ENCODE results near the gene UNC13A.

UNC13A gene

GRCh38 chr19:17681505-17682125 lies 6.5 kb downstream of the UNC13A start:
- DNase-seq = peak; percentile 89
- Mint-ChIP-seq H3K27ac (no peak overlapping the region), H3K4me3 (no peak overlapping the region), H3K4me1 (no peaks in the 10 kb centered on the region), H3K9me3 (no peaks in the 10 kb centered on the region), H3K27me3 (ENCODE audit: low read depth, poor library complexity) (peaks cover 97% of the 10 kb centered on the region), H3K36me3 (ENCODE audit: low read depth) (no peaks in the 10 kb centered on the region)
- no peak for TF ChIP-seq CTCF (IDR thresholded peaks at IDR 0.05)

- peak; percentile 64 for DNase-seq
- no peaks in the 10 kb centered on the region for H3K36me3 Mint-ChIP-seq (ENCODE audit: low read depth)
- peak overlapping the region; percentile 30 for H3K4me3 Mint-ChIP-seq
- no peak overlapping the region for H3K27ac Mint-ChIP-seq
- no peaks in the 10 kb centered on the region for H3K4me1 Mint-ChIP-seq
- H3K9me3 Mint-ChIP-seq = no peaks in the 10 kb centered on the region
- TF ChIP-seq CTCF (IDR thresholded peaks at IDR 0.05) = no peak
- peaks cover 87% of the 10 kb centered on the region for H3K27me3 Mint-ChIP-seq (ENCODE audit: low read depth, poor library complexity)
Measured at GRCh38 chr19:17680230-17680722, 7.9 kb downstream of the UNC13A start.

GRCh38 chr19:17679526-17680229 lies 8.5 kb downstream of the UNC13A start:
- Mint-ChIP-seq H3K9me3 (no peaks in the 10 kb centered on the region), H3K4me1 (no peaks in the 10 kb centered on the region), H3K36me3 (ENCODE audit: low read depth) (no peaks in the 10 kb centered on the region), H3K4me3 (peak overlapping the region; percentile 9), H3K27me3 (ENCODE audit: low read depth, poor library complexity) (peaks cover 81% of the 10 kb centered on the region), H3K27ac (no peak overlapping the region)
- TF ChIP-seq CTCF (IDR thresholded peaks at IDR 0.05) = no peak
- no peak for DNase-seq

GRCh38 chr19:17678836-17679235 lies 9.3 kb downstream of the UNC13A start:
- TF ChIP-seq CTCF (IDR thresholded peaks at IDR 0.05) = no peak
- Mint-ChIP-seq H3K36me3 (ENCODE audit: low read depth) (no peaks in the 10 kb centered on the region), H3K4me1 (peaks cover 5% of the 10 kb centered on the region), H3K27me3 (ENCODE audit: low read depth, poor library complexity) (peaks cover 72% of the 10 kb centered on the region), H3K9me3 (no peaks in the 10 kb centered on the region), H3K27ac (no peak overlapping the region), H3K4me3 (no peak overlapping the region)
- DNase-seq = no peak

GRCh38 chr19:17677002-17677401 lies 11.2 kb downstream of the UNC13A start:
- H3K36me3 Mint-ChIP-seq (ENCODE audit: low read depth) = no peaks in the 10 kb centered on the region
- peaks cover 6% of the 10 kb centered on the region for H3K4me1 Mint-ChIP-seq
- no peak for DNase-seq
- peaks cover 54% of the 10 kb centered on the region for H3K27me3 Mint-ChIP-seq (ENCODE audit: low read depth, poor library complexity)
- no peak for TF ChIP-seq CTCF (IDR thresholded peaks at IDR 0.05)
- no peak overlapping the region for H3K27ac Mint-ChIP-seq
- H3K4me3 Mint-ChIP-seq = no peak overlapping the region
- H3K9me3 Mint-ChIP-seq = no peaks in the 10 kb centered on the region

Measured in nephron progenitor cell (in vitro differentiated cells).